Activated CD4-positive, alpha-beta memory T cell treated with anti-CD3 and anti-CD28 coated beads for 36 hours (primary cell): Measurements from ENCODE around the gene MED27. TPM values are rescaled to one million over a fixed set of nuclear protein-coding genes. Genes with fewer than 3 reads are reported as not detected.

ENCODE experiments used
- CTCF ChIA-PET: fragments of 350-600 bp; sonication (Branson Sonifier 250); formaldehyde crosslinking; loops from one replicate; lab custom pipeline; 2021; ENCODE audit warnings: antibody characterized with exemption, inconsistent platforms; lab: Charles Lee
- POLR2A ChIA-PET: fragments of 350-600 bp; sonication (Branson Sonifier 250); formaldehyde crosslinking; loops from one replicate; lab custom pipeline; 2021; ENCODE audit warnings: antibody characterized with exemption; lab: Charles Lee
- DNase-seq: peaks from one replicate; pipeline ENCODE4 v3.0.0-alpha.2; 2020
- H3K27ac Mint-ChIP-seq: one replicate; pipeline ENCODE4 v1.8.0; 2021; ENCODE audit warnings: mixed read lengths
- H3K27me3 Mint-ChIP-seq: one replicate; pipeline ENCODE4 v1.8.0; 2021; ENCODE audit warnings: mixed read lengths
- H3K36me3 Mint-ChIP-seq: one replicate; pipeline ENCODE4 v1.8.0; 2021; ENCODE audit warnings: mixed read lengths
- H3K4me1 Mint-ChIP-seq: one replicate; pipeline ENCODE4 v1.8.0; 2021; ENCODE audit warnings: low read depth, mixed read lengths
- H3K4me3 Mint-ChIP-seq: one replicate; pipeline ENCODE4 v1.8.0; 2021; ENCODE audit warnings: mild to moderate bottlenecking, mixed read lengths
- H3K9me3 Mint-ChIP-seq: one replicate; pipeline ENCODE4 v1.8.0; 2021; ENCODE audit warnings: mixed read lengths
- intact Hi-C: fragments of 100-400 bp; cut with micrococcal nuclease; formaldehyde crosslinking; loops from one replicate; pipeline ENCODE4 v1.15.1; 2023
- total RNA-seq, 2 experiments: library from RNA; stranded (reverse); gene quantifications; one replicate each; pipeline ENCODE4 v1.2.3, GENCODE V29; 2021

MED27 gene
- total RNA-seq, 2 experiments from 2014 or later: 30.1 to 32.4 TPM

- POLR2A ChIA-PET: no interaction called here
- Mint-ChIP-seq H3K27ac (no peak overlapping the region), H3K36me3 (no peaks in the 10 kb centered on the region), H3K4me1 (peaks cover 11% of the 10 kb centered on the region), H3K4me3 (no peak overlapping the region), H3K27me3 (no peaks in the 10 kb centered on the region), H3K9me3 (no peaks in the 10 kb centered on the region)
- no peak for DNase-seq
- intact Hi-C loops: no loop called here
- CTCF ChIA-PET: interaction anchor here (1.3 kb wide), 1 partner anchor 196 kb away, joined by 4 read pairs; no protein-coding TSS in a partner anchor
Measured at GRCh38 chr9:132040246-132040645, 39.4 kb downstream of the MED27 start.

GRCh38 chr9:132039284-132039683 lies 40.4 kb downstream of the MED27 start:
- no peaks in the 10 kb centered on the region for H3K36me3 Mint-ChIP-seq
- POLR2A ChIA-PET: no interaction called here

GRCh38 chr9:132037458-132037857 lies 42.2 kb downstream of the MED27 start:
- H3K9me3 Mint-ChIP-seq: no peaks in the 10 kb centered on the region
- POLR2A ChIA-PET: no interaction called here
- H3K4me3 Mint-ChIP-seq: no peak overlapping the region
- H3K36me3 Mint-ChIP-seq: no peaks in the 10 kb centered on the region
- H3K4me1 Mint-ChIP-seq: peaks cover 20% of the 10 kb centered on the region
- no peaks in the 10 kb centered on the region for H3K27me3 Mint-ChIP-seq
- intact Hi-C loops: no loop called here
- CTCF ChIA-PET: no interaction called here
- DNase-seq: no peak
- H3K27ac Mint-ChIP-seq: no peak overlapping the region

More at GRCh38 chr9:132039284-132039683, 40.4 kb downstream of the MED27 start:
- Mint-ChIP-seq H3K4me1 (peaks cover 11% of the 10 kb centered on the region), H3K27ac (no peak overlapping the region), H3K27me3 (no peaks in the 10 kb centered on the region), H3K9me3 (no peaks in the 10 kb centered on the region), H3K4me3 (no peak overlapping the region)
- no peak for DNase-seq
- CTCF ChIA-PET: interaction anchor here (1.3 kb wide), 1 partner anchor 197 kb away, joined by 4 read pairs; no protein-coding TSS in a partner anchor
- intact Hi-C loops: no loop called here

GRCh38 chr9:132036521-132036920 lies 43.1 kb downstream of the MED27 start:
- POLR2A ChIA-PET: no interaction called here
- CTCF ChIA-PET: no interaction called here
- no peaks in the 10 kb centered on the region for H3K27me3 Mint-ChIP-seq
- no peaks in the 10 kb centered on the region for H3K9me3 Mint-ChIP-seq
- no peaks in the 10 kb centered on the region for H3K36me3 Mint-ChIP-seq
- no peak for DNase-seq
- H3K4me3 Mint-ChIP-seq: no peak overlapping the region
- no peak overlapping the region for H3K27ac Mint-ChIP-seq
- intact Hi-C loops: no loop called here
- H3K4me1 Mint-ChIP-seq: peaks cover 24% of the 10 kb centered on the region

- intact Hi-C loops: no loop called here
- H3K4me1 Mint-ChIP-seq: peaks cover 26% of the 10 kb centered on the region
- ChIA-PET POLR2A (no interaction called here), CTCF (no interaction called here)
- no peaks in the 10 kb centered on the region for H3K36me3 Mint-ChIP-seq
- no peak overlapping the region for H3K27ac Mint-ChIP-seq
- H3K4me3 Mint-ChIP-seq: no peak overlapping the region
- no peaks in the 10 kb centered on the region for H3K27me3 Mint-ChIP-seq
- no peaks in the 10 kb centered on the region for H3K9me3 Mint-ChIP-seq
- DNase-seq: no peak
Measured at GRCh38 chr9:132035679-132036078, 44.0 kb downstream of the MED27 start.

GRCh38 chr9:132032238-132032950 lies 47.3 kb downstream of the MED27 start:
- no peaks in the 10 kb centered on the region for H3K27me3 Mint-ChIP-seq

GRCh38 chr9:132031467-132032237 lies 48.0 kb downstream of the MED27 start:
- Mint-ChIP-seq H3K4me3 (no peak overlapping the region), H3K4me1 (peaks cover 28% of the 10 kb centered on the region), H3K27me3 (no peaks in the 10 kb centered on the region), H3K36me3 (no peaks in the 10 kb centered on the region), H3K9me3 (no peaks in the 10 kb centered on the region), H3K27ac (no peak overlapping the region)
- intact Hi-C loops: no loop called here
- CTCF ChIA-PET: no interaction called here
- DNase-seq: no peak
- POLR2A ChIA-PET: interaction anchor here (1.2 kb wide), 1 partner anchor 42 kb away, joined by 3 read pairs; no protein-coding TSS in a partner anchor

More at GRCh38 chr9:132032238-132032950, 47.3 kb downstream of the MED27 start:
- POLR2A ChIA-PET: interaction anchor here (1.2 kb wide), 1 partner anchor 43 kb away, joined by 3 read pairs; no protein-coding TSS in a partner anchor
- peaks cover 30% of the 10 kb centered on the region for H3K4me1 Mint-ChIP-seq
- intact Hi-C loops: no loop called here
- no peak for DNase-seq
- CTCF ChIA-PET: no interaction called here
- no peak overlapping the region for H3K27ac Mint-ChIP-seq
- no peaks in the 10 kb centered on the region for H3K9me3 Mint-ChIP-seq
- no peaks in the 10 kb centered on the region for H3K36me3 Mint-ChIP-seq
- H3K4me3 Mint-ChIP-seq: no peak overlapping the region

GRCh38 chr9:132030626-132031325 lies 48.9 kb downstream of the MED27 start:
- Mint-ChIP-seq H3K4me1 (peaks cover 25% of the 10 kb centered on the region), H3K36me3 (no peaks in the 10 kb centered on the region), H3K27me3 (no peaks in the 10 kb centered on the region), H3K9me3 (no peaks in the 10 kb centered on the region), H3K4me3 (no peak overlapping the region), H3K27ac (no peak overlapping the region)
- no peak for DNase-seq
- intact Hi-C loops: no loop called here
- POLR2A ChIA-PET: no interaction called here
- CTCF ChIA-PET: no interaction called here

GRCh38 chr9:132027752-132028663 lies 51.7 kb downstream of the MED27 start:
- Mint-ChIP-seq H3K9me3 (no peaks in the 10 kb centered on the region), H3K27me3 (no peaks in the 10 kb centered on the region), H3K4me3 (no peak overlapping the region), H3K36me3 (no peaks in the 10 kb centered on the region), H3K27ac (no peak overlapping the region), H3K4me1 (peaks cover 18% of the 10 kb centered on the region)
- intact Hi-C loops: no loop called here
- ChIA-PET CTCF (no interaction called here), POLR2A (no interaction called here)
- DNase-seq: no peak

- no peak overlapping the region for H3K27ac Mint-ChIP-seq
- H3K4me3 Mint-ChIP-seq: no peak overlapping the region
- H3K9me3 Mint-ChIP-seq: no peaks in the 10 kb centered on the region
- H3K36me3 Mint-ChIP-seq: no peaks in the 10 kb centered on the region
- POLR2A ChIA-PET: no interaction called here
- no peak for DNase-seq
- CTCF ChIA-PET: no interaction called here
- peaks cover 11% of the 10 kb centered on the region for H3K4me1 Mint-ChIP-seq
- intact Hi-C loops: no loop called here
- no peaks in the 10 kb centered on the region for H3K27me3 Mint-ChIP-seq
Measured at GRCh38 chr9:132026932-132027585, 52.6 kb downstream of the MED27 start.

- ChIA-PET CTCF (no interaction called here), POLR2A (no interaction called here)
- Mint-ChIP-seq H3K27me3 (no peaks in the 10 kb centered on the region), H3K36me3 (no peaks in the 10 kb centered on the region), H3K4me3 (no peak overlapping the region), H3K9me3 (no peaks in the 10 kb centered on the region), H3K27ac (no peak overlapping the region), H3K4me1 (peaks cover 14% of the 10 kb centered on the region)
- intact Hi-C loops: no loop called here
- no peak for DNase-seq
Measured at GRCh38 chr9:132025766-132026165, 53.9 kb downstream of the MED27 start.
